Heart right ventricle (tissue), 16 donors: ENCODE data around the gene BPIFB2. TPM values are rescaled to one million over a fixed set of nuclear protein-coding genes. Genes with fewer than 3 reads are reported as not detected.

Experiments used
- ATAC-seq, 8 donors: fragments of 200-7000 bp; cut with Tn5 transposase; one replicate each; pipeline ENCODE4 v1.9.1; 2020; ENCODE audit warnings: mild to moderate bottlenecking in 8 of 8, moderate library complexity in 8 of 8, moderate number of reproducible peaks in 1 of 8
- DNase-seq, 2 donors: peaks; one replicate each; pipeline ENCODE4 v3.0.0-alpha.2; 2020
- H3K27ac ChIP-seq, 10 donors: fragments of 200-600 bp; sonication (generic) in 2 of 10; one replicate each; pipeline versions ENCODE4 v1.5.0 to v1.8.0; 2020 to 2022; ENCODE audit warnings: mild to moderate bottlenecking in 3 of 10
- H3K27me3 ChIP-seq, 7 donors: fragments of 200-600 bp; one replicate each; pipeline ENCODE4 v1.8.0; 2021 to 2022; ENCODE audit warnings: mild to moderate bottlenecking in 2 of 7
- H3K36me3 ChIP-seq, 9 donors: fragments of 200-600 bp; sonication (generic) in 1 of 9; one replicate each; pipeline versions ENCODE4 v1.5.0 to v1.8.0; 2020 to 2022; ENCODE audit warnings: mild to moderate bottlenecking in 2 of 9
- H3K4me1 ChIP-seq, 9 donors: fragments of 200-600 bp; sonication (generic) in 1 of 9; one replicate each; pipeline versions ENCODE4 v1.5.0 to v1.8.0; 2020 to 2022; ENCODE audit warnings: mild to moderate bottlenecking in 4 of 9
- H3K4me3 ChIP-seq, 10 donors: fragments of 200-600 bp; sonication (generic) in 2 of 10; one replicate each; pipeline versions ENCODE4 v1.5.0 to v1.8.0; 2020 to 2022; ENCODE audit warnings: mild to moderate bottlenecking in 7 of 10, moderate library complexity in 2 of 10
- H3K9me3 ChIP-seq, 11 donors: fragments of 200-600 bp in 10 of 11; sonication (generic) in 2 of 11; one replicate each; pipeline versions ENCODE4 v1.5.0 to v1.8.0; 2013 to 2022; ENCODE audit warnings: mild to moderate bottlenecking in 2 of 11, control low read depth in 1 of 11, moderate library complexity in 1 of 11
- CTCF ChIP-seq, 9 donors: fragments of 200-600 bp; sonication (generic) in 2 of 9; IDR thresholded peaks; one replicate each; pipeline versions ENCODE4 v1.5.0 to v1.8.0; 2021 to 2022; ENCODE audit warnings: antibody characterized with exemption in 9 of 9, mild to moderate bottlenecking in 5 of 9, moderate library complexity in 1 of 9
- WGBS, 2 donors: extraction: QIAGEN DNeasy Blood & Tissue Kit; methylation state at CpG; one replicate each; pipeline ENCODE4 v1.1.7; 2013; ENCODE audit warnings: inconsistent platforms in 1 of 2; 5-methylcytosine and 5-hydroxymethylcytosine counted together
- intact Hi-C, 10 donors: fragments of 100-400 bp; cut with DNase I; formaldehyde crosslinking; loops; one replicate each; pipeline versions ENCODE4 v1.11.1 to v1.14.2; 2022
- polyA plus RNA-seq, 2 donors: library from polyadenylated mRNA; stranded (reverse); fragments of 200-250 nt; gene quantifications; one replicate each; pipeline ENCODE4 v1.2.3, GENCODE V29; 2013
- total RNA-seq, 10 donors: library from RNA; stranded (reverse); fragmentation: NEBNext Ultra II Directional in 3 of 10; extraction: Animal tissue kit (Norgen Biotek cat#: 25700) in 3 of 10; gene quantifications; one replicate each; pipeline versions ENCODE4 v1.2.1 to v1.2.4, GENCODE V29; 2021 to 2023
- donor health status: Arrhythmogenic right ventricular cardiomyopathy.
- donor health status: ischemic (EF 13 %, LVEDD 7.1; RV severe dilation, severe dysfunction).
- donor health status: healthy with polysubstance abuse.
- donor health status: DM: no; HTN: yes; CAD: no.
- donor health status: DM: no; HTN: no; CAD: no.
- donor health status: ischemic (EF 25% LVEDD 6.9; RV normal size, moderate dysfunction).
- donor health status: ischemic (EF 25% LVEDD 5.7; RV mildly dilated, moderate dysfunction).
- donor health status: healthy.
- donor health status: DM: yes; HTN: yes; CAD: no.
- donor health status: Ischemic cardiomyopathy.
- donor health status: ischemic (EF 35%, LVEDD 5.7; RV mildly dilated, moderate dysfunction).
- donor health status: nonischemic (EF 11% LVEDD 7.7; RV severe dilation, severe dysfunction).
- donor health status: DM: yes; HTN: yes; CAD: no.
- donor health status: PGD.
- donor health status: ischemic (EF 29% LVEDD 5.4; RV normal size, mild dysfunction).
- donor health status: nonischemic (EF 23%, LVEDD 6.1; RV moderate dilation, normal function).

Gene BPIFB2
- total and polyA plus RNA-seq, 12 donors = not detected

DNA sequence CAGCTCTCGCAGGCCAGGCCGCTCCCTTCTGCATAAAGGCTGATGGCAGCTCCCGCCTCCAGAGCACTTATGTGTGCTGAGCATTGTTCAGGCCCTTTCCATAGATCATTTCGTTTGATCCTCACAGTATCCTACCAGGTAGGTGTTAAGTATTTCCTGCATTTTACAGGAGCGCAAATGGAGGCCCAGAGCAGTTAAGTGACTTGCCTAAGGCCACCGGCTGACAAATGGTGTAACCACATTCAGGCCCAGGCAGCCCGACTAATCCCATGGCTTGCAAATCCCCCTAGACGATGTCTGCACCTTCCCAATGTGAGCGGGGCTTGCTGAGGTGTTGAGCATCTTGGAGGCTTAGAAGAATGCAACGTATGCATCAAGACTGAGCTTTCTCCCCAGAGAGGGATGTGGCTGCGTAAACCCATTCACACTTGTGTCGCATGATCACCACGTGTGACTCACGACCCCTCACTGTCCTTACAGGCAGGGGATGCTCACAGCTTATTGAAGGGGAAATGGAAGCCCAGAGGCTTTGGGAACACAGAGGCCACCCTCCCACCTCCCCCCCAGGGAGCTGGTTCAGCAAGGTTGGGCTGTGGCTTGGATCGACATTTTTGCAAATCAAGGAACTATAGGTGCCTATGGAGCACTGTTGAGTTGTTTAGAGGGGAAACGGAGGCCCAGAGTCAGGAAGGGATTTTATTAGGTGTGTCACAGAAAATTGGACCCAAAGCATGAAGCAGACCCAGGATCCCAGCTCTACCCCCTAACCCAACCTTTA, 7.0 kb downstream of the BPIFB2 start:
- no peak overlapping the region for H3K4me3 ChIP-seq
- intact Hi-C loops = no loop called here
- peaks cover 0 to 30% (median 18%) of the 10 kb centered on the region in 7 donors for H3K27me3 ChIP-seq
- H3K36me3 ChIP-seq = no peaks in the 10 kb centered on the region
- no peak for TF ChIP-seq CTCF (IDR thresholded peaks at IDR 0.05)
- H3K27ac ChIP-seq = no peak overlapping the region
- no peaks in the 10 kb centered on the region for H3K4me1 ChIP-seq
- no peak for DNase-seq
- H3K9me3 ChIP-seq = no peaks in the 10 kb centered on the region
- 53 to 61% methylated on average over 16 of the region's 16 CpGs for WGBS, 2 donors
- ATAC-seq = no peak

DNA sequence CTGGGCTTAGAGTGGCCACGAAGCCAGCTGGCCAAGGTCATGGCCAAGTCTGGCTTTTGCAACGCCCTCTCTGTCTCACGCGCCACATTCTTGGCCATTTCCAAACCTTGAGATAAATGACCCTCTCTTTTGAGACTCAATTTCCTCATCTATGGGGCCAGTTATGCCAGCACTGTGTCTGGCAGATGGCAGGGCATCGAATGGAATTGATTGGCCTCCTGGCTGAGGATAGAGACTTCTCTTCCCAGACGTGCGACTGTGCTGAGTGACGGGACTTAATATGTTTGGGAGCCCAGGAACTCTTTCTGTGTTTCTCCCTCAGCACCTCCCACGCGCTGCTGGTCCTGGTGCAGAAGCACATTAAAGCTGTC, 7.6 kb downstream of the BPIFB2 start:
- ATAC-seq (no peak), DNase-seq (no peak)
- intact Hi-C loops = no loop called here
- Histone ChIP-seq H3K27ac (no peak overlapping the region), H3K36me3 (no peaks in the 10 kb centered on the region), H3K4me3 (no peak overlapping the region), H3K27me3 (peaks cover 0 to 30% (median 18%) of the 10 kb centered on the region in 7 donors), H3K4me1 (no peaks in the 10 kb centered on the region), H3K9me3 (no peaks in the 10 kb centered on the region)
- no peak for TF ChIP-seq CTCF (IDR thresholded peaks at IDR 0.05)
- WGBS, 2 donors = 77 to 78% methylated on average over 10 of the region's 10 CpGs

DNA sequence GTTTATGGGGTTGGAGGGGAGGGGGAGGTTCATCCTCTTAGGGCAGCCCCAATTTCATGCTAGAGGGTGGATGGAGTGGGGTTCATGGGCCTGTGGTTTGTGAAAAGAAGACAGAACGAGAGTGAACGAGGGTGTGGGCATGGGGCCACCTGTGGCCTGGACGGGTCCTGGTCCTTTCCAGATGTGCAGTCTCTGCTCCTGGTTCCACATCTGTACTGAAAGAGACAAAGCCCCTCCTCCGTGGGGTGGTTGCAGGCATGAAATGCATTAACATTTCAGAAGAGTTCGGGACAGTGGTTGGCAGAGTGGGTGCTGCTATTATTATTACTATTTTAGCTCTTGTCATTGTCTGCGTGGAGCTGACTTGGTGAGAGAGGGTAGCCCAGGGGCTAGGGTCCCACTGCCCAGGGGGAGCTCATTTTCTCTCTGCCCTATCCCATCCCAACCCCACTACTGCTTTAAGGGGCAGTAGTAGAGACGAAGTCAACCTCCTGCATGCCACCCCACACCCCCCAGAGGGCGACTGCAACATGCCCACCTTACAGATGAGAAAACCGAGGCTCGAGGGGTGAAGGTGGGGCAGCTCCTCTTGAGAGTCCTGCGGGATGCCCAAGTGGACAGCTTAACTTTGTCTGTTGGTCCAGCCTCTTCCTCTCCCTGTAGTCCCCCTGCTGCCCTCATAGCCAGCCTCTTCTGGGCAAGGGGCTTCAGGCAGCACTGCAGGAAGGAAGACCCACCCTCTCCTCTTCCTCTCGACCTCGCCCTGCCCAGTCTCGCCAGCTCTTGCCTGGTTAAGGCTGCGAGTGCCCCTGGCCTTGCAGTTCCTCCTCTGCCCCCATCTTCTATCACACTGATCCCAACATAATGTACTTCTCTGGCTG, 8.4 kb downstream of the BPIFB2 start:
- H3K27me3 ChIP-seq = peaks cover 0 to 30% (median 18%) of the 10 kb centered on the region in 7 donors
- no peak for ATAC-seq
- WGBS, 2 donors = 70 to 80% methylated on average over 15 of the region's 15 CpGs

More for the DNA sequence above, 8.4 kb downstream of the BPIFB2 start:
- intact Hi-C loops = no loop called here
- no peaks in the 10 kb centered on the region for H3K36me3 ChIP-seq
- TF ChIP-seq CTCF (IDR thresholded peaks at IDR 0.05) = no peak
- H3K9me3 ChIP-seq = no peaks in the 10 kb centered on the region
- no peak overlapping the region for H3K27ac ChIP-seq
- H3K4me3 ChIP-seq = no peak overlapping the region
- DNase-seq = no peak
- H3K4me1 ChIP-seq = no peaks in the 10 kb centered on the region
